Measurements from ENCODE around the gene ZNF195.
"Not testable (repeated sequence)": the region's sequence is repeated elsewhere in the genome, so short reads cannot be mapped to it uniquely, and the experiment has no call there.

Gene ZNF195

DNA sequence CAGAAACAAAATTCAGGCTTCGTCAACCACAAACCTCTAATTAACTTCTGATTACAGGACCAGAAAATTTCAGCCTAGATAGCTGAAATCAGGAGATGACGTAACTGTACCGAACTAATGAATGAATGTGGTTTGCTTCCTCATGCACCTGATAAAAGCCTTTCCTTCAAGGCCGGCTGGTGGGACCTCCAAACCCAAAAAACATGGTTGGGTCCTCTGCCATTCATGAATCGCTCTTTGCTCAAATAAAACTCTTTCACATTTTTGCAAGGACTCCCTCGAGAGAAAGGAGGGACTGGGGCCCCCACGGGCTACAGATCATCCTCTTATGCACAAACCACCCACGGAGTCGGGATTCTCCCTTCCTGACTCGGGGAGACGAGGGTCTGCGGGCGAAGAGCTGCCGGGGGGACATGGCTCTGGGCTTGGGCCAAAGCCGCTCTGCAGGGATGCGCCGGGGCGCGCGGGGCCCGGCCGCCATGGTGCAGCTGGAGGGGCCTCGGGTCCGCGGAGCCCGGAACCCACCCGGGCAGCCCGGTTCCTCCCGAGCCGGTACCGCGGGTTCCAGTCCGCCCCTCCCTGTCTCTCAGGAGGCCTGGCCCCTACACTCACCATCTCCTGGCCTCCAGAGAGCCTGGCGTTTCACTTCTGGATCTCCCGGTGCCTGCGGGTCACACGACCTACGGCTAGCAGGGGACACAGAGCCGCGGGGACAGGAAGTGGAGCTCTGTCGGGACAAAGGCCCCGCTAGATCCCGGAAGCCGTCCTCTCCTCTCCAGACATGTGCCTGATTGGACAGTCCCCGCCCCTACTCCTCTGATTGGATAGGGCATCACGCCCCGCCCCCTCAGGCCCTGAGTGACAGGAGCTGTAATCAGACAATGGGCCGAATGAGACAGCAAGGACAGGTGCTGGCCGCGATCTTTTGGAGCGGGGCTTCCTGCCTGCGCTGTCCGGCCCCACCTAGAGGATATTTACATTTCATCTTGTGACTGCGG lies at the start of gene ZNF195:
TSS of gene ZNF195 (minus strand) at position 721 of the 998 bp plus-strand sequence. CDS start at position 615, 106 bp downstream.
- DNase-seq (ENCODE audit: low spot score) = peak; percentile 97

GRCh38 chr11:3428076-3428475 lies 49.1 kb upstream of the ZNF195 start:
- not testable (repeated sequence) for DNase-seq (ENCODE audit: low spot score)

DNA sequence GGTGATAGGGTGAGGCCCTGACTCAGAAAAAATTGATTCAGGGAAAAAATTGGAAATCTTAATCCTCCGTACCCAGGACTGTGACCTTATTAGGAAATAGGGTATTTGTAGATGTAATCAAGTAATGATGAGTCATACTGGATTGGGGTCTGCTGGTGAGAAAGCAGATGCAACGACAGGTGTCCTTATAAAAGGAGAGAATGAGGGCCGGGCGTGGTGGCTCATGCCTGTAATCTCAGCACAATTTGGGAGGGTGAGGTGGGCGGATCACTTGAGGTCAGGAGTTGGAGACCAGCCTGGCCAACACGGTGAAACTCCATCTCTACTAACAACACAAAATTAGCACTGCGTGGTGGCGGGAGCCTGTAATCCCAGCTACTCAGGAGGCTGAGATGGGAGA lies 47.6 kb upstream of the ZNF195 start:
- DNase-seq (ENCODE audit: low spot score) = not testable (repeated sequence)

GRCh38 chr11:3423928-3424327 lies 45.0 kb upstream of the ZNF195 start:
- not testable (repeated sequence) for DNase-seq (ENCODE audit: low spot score)

DNA sequence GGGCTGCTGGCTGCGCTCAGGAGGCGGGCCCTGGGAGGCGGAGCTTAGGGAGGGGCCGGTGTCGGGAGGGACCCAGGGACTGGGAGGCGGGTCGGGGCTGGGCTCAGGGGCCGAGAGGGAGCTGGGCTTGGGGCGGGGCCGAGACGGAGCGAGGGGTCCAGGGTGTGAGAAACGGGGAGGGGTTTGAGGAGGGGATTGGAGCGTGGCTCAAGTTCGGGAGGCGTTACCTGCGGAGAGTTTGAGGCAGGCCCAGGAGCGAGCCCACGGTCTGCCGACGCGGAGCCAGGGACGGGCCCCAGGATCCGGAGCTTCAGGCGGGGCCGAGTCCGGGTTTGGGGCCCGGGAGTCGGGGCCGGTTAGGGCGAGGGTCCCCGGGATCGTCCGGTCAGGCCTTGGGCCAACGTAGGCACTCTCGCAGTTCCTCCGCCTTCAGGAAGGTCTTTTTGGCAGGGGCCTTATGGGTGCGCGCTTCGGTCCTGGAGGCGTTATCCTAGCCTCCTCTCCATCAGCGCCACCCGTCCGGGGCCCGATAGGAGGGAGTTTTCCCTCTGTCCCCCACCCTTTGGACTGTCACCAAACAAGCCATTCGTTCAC lies 44.3 kb upstream of the ZNF195 start:
- not testable (repeated sequence) for DNase-seq (ENCODE audit: low spot score)

DNA sequence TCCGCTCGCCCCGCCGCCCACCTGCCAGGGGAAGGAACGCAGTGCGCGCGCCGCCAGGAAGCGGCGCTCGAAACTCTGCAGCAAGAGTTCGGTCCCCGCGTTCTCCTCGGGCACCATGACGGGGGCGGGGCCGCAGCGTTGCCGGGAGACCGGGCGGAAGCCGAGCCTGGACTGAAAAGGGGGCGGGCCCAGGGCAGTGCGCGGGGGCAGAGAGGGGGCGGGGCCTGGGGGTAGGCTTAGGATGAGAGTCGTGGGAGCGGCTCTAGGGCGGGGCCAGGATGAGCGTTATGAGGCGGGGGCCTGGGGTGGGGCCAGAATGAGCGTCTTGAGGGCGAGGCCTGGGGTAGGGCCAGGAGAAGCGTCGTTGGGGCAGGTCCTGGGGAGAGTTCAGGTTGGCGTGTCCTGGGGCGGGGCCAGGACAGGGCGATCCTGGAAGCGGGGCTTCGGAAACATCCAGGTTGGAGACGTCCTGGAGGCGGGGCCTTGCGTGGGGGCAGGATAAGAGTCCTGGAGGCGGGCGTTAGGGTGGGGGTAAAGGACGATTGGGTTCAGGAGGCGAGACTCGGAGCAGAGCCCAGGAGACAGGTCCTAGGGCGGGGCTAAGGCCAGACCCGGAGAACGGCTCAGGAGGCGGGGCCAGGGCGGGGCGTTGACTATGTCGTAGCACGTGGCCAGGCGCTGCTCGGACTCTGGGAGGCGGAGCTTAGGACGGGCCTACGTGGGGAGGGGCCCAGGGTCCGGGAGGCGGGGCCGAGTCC lies 43.6 kb upstream of the ZNF195 start:
- peak; percentile 93 for DNase-seq (ENCODE audit: low spot score)

DNA sequence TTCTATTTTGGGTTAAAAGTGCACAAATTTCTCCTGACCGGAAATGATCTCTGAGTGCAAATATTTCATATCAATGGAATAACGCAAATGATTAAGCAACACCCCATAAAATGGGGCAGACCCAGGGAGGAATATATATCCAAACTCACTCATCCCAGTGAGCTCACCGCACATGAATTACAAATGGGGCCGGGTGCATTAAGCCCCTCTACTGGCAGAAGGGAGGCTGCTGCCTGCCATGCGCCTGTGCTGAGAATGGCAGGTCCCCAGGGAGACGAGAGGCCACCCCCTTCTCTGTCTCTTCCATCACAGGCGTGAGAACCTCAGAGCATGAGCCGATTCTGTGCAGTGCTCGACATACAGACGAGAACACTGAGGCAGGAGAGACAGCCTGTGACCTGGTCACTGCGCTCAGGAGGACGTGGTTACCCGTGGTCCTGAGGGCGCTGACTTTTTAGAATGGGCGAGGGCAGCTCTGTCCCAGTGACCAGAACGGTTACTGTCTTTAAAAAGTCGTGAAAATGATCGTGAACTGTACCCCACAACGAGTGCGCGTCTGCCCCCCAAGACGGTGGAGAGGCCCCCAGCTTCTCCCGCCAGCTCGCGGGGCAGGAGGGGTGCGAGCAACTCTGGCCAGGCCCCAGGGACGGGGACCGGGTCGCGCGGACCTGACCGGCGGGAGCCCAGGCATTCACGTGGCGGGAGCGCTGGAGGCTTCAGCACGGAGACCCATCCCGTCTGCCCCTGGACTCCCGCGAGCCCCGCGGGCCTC lies 42.8 kb upstream of the ZNF195 start:
- DNase-seq (ENCODE audit: low spot score) = not testable (repeated sequence)

DNA sequence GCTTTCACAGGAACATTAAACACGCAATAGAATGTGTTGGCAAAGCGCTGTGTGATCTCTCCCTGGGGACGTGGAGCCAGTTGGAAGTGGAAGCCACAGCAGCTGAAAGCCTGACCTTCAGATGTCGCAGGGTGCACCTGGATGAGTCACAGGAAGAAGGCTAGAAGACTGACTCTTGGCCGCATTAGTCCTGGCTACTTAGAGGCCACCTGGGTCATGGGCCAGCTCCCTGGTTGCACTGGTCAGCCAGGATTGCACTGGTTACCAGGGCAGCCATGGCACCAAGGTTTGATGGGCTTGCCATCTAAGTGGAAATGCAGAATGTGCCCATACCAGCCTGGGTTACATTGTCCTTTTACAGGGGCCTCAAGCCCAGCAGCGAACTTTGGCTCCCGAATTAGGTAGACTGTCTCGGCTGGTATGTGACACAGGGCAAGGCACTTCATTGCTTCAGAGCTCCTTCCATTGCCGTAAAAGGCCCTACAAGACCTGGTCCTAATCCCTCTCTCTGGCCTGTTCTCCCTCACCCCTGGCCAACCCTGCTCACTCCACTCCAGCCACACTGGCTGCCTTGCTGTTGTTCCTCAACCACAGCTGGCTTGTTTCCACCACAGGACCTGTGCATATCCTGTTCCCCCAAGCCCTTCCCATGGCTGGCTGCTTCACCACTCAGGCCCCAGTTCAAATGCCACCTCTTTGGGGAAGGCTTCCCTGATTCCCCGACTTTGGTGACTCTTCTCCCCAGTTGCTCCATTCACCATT lies 41.5 kb upstream of the ZNF195 start:
- DNase-seq (ENCODE audit: low spot score) = not testable (repeated sequence)

- not testable (repeated sequence) for DNase-seq (ENCODE audit: low spot score)
These were observed 40.5 kb upstream of the ZNF195 start for GRCh38 chr11:3419496-3419895.

DNA sequence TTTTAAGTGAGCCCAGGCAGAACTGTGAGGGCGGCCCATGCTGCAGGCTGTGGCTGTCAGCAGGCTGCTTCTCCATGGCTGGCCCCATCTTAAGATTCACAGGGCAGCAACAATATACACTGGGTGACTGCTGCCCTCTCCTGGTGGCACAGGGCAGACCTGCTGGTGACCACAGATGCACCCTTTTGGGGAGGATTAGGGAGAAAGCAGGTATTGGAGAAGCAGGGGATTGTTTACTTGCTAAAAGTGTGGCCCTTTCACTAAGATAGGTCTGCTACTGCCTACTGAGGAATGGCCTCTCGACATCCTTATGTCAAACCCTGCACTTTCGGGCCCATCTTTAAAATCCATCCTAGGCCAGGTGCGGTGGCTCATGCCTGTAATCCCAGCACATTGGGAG lies 38.1 kb upstream of the ZNF195 start:
- DNase-seq (ENCODE audit: low spot score) = peak; percentile 52

DNA sequence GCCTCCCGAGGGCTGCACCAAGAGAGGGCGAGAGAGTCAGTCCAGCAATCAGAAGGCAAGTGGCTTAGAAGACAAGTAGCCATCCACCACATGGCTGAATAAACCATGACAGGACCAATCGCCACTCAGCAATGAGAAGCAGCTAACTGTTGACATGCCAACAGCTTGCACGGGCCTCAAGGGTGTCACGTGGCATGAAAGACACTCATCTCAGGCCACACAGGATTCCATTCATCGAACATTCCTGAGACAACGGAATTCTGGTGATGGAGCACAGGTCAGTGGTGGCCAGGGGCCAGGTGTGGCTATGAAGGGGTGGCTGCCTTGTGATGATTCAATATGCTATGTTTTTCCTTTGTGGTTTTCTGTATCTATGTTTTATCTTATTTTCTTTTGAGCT lies 36.4 kb upstream of the ZNF195 start:
- DNase-seq (ENCODE audit: low spot score) = peak; percentile 6

DNA sequence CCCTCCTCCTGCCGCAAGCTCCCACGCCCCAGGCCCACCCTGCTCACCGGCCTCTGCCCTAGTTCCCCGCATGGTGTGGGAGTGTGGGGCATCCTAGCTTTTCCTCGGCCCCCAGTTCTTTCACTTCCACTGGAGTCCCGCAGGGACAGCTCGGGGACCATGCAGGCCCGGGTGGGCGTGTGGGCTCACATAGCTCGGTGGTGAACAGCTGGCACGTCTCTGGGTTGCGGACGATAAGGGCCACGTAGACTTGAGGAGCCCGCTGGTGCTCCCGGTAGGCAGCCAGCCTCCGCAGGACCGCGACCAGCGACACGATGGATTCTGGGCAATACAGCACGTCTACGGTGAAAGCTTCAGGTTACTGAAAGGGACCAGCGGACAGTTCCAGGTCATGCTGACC lies 34.7 kb upstream of the ZNF195 start:
- DNase-seq (ENCODE audit: low spot score) = not testable (repeated sequence)

DNA sequence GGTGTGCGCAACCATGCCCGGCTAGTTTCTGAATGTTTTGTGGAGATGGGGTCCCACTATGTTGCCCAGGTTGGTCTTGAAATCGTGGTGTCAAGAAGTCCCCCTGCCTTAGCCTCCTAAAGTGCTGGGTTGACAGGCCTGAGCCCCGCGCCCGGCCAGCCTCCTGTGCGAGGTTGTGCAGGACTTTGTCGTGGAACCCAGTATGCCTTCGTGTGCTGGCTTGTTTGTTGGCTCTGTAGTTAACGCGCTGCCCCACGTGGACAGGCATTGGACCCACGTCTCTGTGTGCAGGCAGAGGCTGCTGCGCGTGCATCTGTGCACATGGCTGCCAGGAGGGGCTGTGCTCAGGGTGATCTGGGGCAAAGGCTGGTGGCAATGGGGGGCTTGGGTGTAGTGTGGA lies 33.9 kb upstream of the ZNF195 start:
- DNase-seq (ENCODE audit: low spot score) = no peak

- peak; percentile 30 for DNase-seq (ENCODE audit: low spot score)
These were observed 29.8 kb upstream of the ZNF195 start for GRCh38 chr11:3408722-3409121.

DNA sequence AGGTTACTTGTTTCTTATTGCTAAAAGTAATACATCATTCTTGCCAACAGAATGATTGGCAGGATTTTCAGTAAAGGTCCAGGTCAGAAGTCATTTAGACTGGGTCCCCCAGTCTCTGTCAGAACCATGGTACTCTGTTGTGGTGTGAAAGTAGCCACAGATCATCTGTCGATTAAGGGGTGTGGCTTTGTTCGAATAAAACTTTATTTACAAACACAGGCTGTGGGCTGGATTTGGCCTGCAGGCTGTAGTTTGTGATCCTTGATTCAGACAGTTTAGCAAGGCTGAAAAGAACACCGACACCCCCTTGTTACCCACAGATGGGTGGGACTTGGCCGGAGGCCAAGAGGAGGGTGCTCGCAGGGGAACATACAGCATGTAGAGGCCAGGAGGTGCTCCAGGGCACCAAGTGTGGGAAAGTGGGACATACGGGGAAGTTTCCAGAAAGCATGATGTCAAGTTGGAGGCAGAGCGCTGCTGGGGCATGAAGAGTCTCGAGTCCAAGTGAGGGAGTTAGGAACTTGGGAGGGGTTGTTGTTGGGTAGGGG lies 29.2 kb upstream of the ZNF195 start:
- DNase-seq (ENCODE audit: low spot score) = not testable (repeated sequence)

DNA sequence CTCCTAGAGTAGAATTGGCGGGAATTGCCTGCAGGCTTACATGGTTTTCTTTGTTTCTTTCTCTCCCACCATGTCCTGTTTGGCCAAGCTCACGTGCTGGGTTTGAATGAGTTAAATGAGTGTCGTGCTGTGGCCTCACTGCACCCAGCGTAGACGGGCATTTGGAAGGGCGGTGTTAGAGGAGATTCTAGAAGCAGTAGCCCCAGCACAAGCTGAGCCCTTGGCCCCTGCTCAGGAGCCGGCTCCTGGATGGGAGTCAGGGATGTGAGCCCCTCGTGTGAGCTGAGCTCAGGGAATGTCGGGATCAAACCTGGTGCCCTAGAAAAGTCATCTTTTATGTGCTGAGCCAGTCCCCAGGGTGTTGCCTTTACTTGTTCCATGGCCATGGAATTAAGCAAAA lies 28.0 kb upstream of the ZNF195 start:
- not testable (repeated sequence) for DNase-seq (ENCODE audit: low spot score)

- not testable (repeated sequence) for DNase-seq (ENCODE audit: low spot score)
These were observed 27.4 kb upstream of the ZNF195 start for GRCh38 chr11:3406223-3406875.

DNA sequence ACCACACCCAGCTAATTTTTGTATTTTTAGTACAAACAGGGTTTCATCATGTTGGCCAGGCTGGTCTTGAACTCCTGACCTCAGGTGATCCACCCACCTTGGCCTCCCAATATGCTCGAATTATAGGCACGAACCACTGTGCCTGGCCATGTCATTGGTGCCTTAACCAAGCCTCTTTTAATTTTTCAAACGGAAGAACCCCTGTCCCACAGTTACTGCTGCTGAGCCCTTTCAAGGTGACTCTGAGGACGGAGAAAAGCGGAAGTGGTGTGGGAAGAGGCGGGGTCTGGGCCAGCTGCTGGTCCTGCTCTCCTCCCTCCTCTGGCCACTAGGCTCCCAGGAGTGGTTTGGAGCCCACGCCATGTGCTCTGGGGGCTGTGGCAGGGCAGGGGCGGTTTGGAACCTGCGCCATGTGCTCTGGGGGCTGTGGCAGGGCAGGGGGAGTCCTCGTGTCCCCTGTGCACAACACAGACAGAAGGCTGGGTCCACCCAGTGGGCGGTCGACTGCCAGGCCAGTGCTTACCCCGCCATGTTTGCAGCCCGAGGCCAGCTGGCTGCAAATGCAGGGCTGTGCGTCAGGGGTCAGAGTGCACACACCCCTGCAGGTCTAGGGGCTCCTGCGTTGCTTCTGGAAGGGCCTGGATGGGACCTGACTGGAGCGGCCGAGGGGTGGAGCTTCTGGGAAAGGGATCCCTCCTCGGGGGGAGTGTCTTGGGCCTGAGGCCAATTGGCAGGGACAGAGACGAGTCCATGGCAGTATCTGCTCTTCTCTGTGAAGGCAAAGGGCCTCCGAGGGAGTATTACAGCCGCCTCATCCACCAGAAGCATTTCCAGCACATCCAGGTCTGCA lies 25.4 kb upstream of the ZNF195 start:
- not testable (repeated sequence) for DNase-seq (ENCODE audit: low spot score)

- DNase-seq (ENCODE audit: low spot score) = not testable (repeated sequence)
These were observed 23.9 kb upstream of the ZNF195 start for GRCh38 chr11:3402861-3403250.

All from SW480 (cell line).